ENCODE results near the gene NXPE1. TPM values are rescaled to one million over a fixed set of nuclear protein-coding genes. Genes with fewer than 3 reads are reported as not detected.

Gene NXPE1
- total and polyA plus RNA-seq, 2 donors (not counting 1 experiment from before 2014, with no cell fraction given), result not detected

GRCh38 chr11:114571712-114572111 is 12.0 kb upstream of the NXPE1 start:
- CTCF ChIA-PET, result no interaction called here
- Histone ChIP-seq H3K36me3 (replicated peaks in 1 of 2; ENCODE audit: control extremely low read depth in 1 of 2, control insufficient read depth in 1 of 2, extremely low read depth in 1 of 2, insufficient read depth in 2 of 2, low read length in 1 of 2) (no peaks in the 10 kb centered on the region), H3K27me3 (replicated peaks in 1 of 4; ENCODE audit: control extremely low read depth in 1 of 4, control insufficient read depth in 3 of 4, insufficient read depth in 4 of 4, low read length in 3 of 4) (no peaks in the 10 kb centered on the region), H3K9ac (ENCODE audit: low read length) (no peak overlapping the region), H3K9me3 (ENCODE audit: control extremely low read depth in 1 of 3, control insufficient read depth in 2 of 3, insufficient read depth in 1 of 3, low read length in 2 of 3) (peaks cover 0 to 4% (median 2%) of the 10 kb centered on the region in 3 donors), H3K79me2 (ENCODE audit: control insufficient read depth, insufficient read depth, low read length) (no peaks in the 10 kb centered on the region), H4K20me1 (ENCODE audit: control insufficient read depth, insufficient read depth, low read length, poor library complexity, severe bottlenecking) (no peaks in the 10 kb centered on the region), H3K4me1 (ENCODE audit: control insufficient read depth in 2 of 2, insufficient read depth in 2 of 2, low read length in 2 of 2) (no peaks in the 10 kb centered on the region), H3K4me3 (ENCODE audit: control extremely low read depth in 1 of 5, extremely low read depth in 1 of 5, insufficient read depth in 1 of 5, low read depth in 2 of 5, low read length in 4 of 5) (no peak overlapping the region), H3K27ac (ENCODE audit: low read length in 2 of 2) (no peak overlapping the region), H2AFZ (ENCODE audit: insufficient read depth, low read depth, low read length, poor library complexity, severe bottlenecking) (no peak overlapping the region), H3K4me2 (replicated peaks; ENCODE audit: low read depth, low read length, poor library complexity, severe bottlenecking) (no peak overlapping the region)
- 40% methylated on average over 1 of the region's 1 CpG for WGBS (ENCODE audit: insufficient coverage)
- ATAC-seq (ENCODE audit: low read depth), result no peak
- intact Hi-C loops (cut with micrococcal nuclease), result no loop called here
- TF ChIP-seq EZH2 (IDR thresholded peaks at IDR 0.05; ENCODE audit: borderline replicate concordance, insufficient read depth, low read depth, low read length, poor library complexity, severe bottlenecking), result no peak
- Mint-ChIP-seq H3K4me1 (no peaks in the 10 kb centered on the region), H3K27me3 (no peaks in the 10 kb centered on the region), H3K27ac (no peak overlapping the region), H3K4me3 (no peak overlapping the region), H3K9me3 (ENCODE audit: insufficient read depth) (no peaks in the 10 kb centered on the region)
- POLR2A ChIA-PET, result no interaction called here
- DNase-seq, result no peak

GRCh38 chr11:114569801-114570200 is 10.1 kb upstream of the NXPE1 start:
- Mint-ChIP-seq H3K4me3 (no peak overlapping the region), H3K9me3 (ENCODE audit: insufficient read depth) (no peaks in the 10 kb centered on the region), H3K27ac (no peak overlapping the region), H3K4me1 (no peaks in the 10 kb centered on the region), H3K27me3 (no peaks in the 10 kb centered on the region)
- intact Hi-C loops (cut with micrococcal nuclease), result no loop called here
- no peaks in the 10 kb centered on the region for H4K20me1 ChIP-seq (ENCODE audit: control insufficient read depth, insufficient read depth, low read length, poor library complexity, severe bottlenecking)
- ATAC-seq (ENCODE audit: low read depth) (no peak), DNase-seq (no peak)
- WGBS (ENCODE audit: insufficient coverage), result 100% methylated on average over 1 of the region's 3 CpGs
- no peaks in the 10 kb centered on the region for H3K79me2 ChIP-seq (ENCODE audit: control insufficient read depth, insufficient read depth, low read length)
- no peak overlapping the region for H3K4me3 ChIP-seq (ENCODE audit: control extremely low read depth in 1 of 5, extremely low read depth in 1 of 5, insufficient read depth in 1 of 5, low read depth in 2 of 5, low read length in 4 of 5)
- H3K27me3 ChIP-seq (replicated peaks in 1 of 4; ENCODE audit: control extremely low read depth in 1 of 4, control insufficient read depth in 3 of 4, insufficient read depth in 4 of 4, low read length in 3 of 4), result no peaks in the 10 kb centered on the region
- no peaks in the 10 kb centered on the region for H3K36me3 ChIP-seq (replicated peaks in 1 of 2; ENCODE audit: control extremely low read depth in 1 of 2, control insufficient read depth in 1 of 2, extremely low read depth in 1 of 2, insufficient read depth in 2 of 2, low read length in 1 of 2)
- H3K4me2 ChIP-seq (replicated peaks; ENCODE audit: low read depth, low read length, poor library complexity, severe bottlenecking), result no peak overlapping the region
- TF ChIP-seq EZH2 (IDR thresholded peaks at IDR 0.05; ENCODE audit: borderline replicate concordance, insufficient read depth, low read depth, low read length, poor library complexity, severe bottlenecking), result no peak
- TF ChIP-seq CTCF (IDR thresholded peaks at IDR 0.05), result no peak
- peaks cover 0 to 4% (median 2%) of the 10 kb centered on the region in 3 donors for H3K9me3 ChIP-seq (ENCODE audit: control extremely low read depth in 1 of 3, control insufficient read depth in 2 of 3, insufficient read depth in 1 of 3, low read length in 2 of 3)
- no peaks in the 10 kb centered on the region for H3K4me1 ChIP-seq (ENCODE audit: control insufficient read depth in 2 of 2, insufficient read depth in 2 of 2, low read length in 2 of 2)
- no peak overlapping the region for H3K9ac ChIP-seq (ENCODE audit: low read length)
- no peak overlapping the region for H2AFZ ChIP-seq (ENCODE audit: insufficient read depth, low read depth, low read length, poor library complexity, severe bottlenecking)
- no peak overlapping the region for H3K27ac ChIP-seq (ENCODE audit: low read length in 2 of 2)
- CTCF ChIA-PET, result no interaction called here
- POLR2A ChIA-PET, result no interaction called here

Measured in B cell (primary cell).